ENCODE measurements around the gene KCNG1.
A peak's percentile ranks its signal among the peaks of the same experiment; 100 is the strongest.
"Not testable (repeated sequence)": the region's sequence is repeated elsewhere in the genome, so short reads cannot be mapped to it uniquely, and the experiment has no call there.

The KCNG1 gene

DNA sequence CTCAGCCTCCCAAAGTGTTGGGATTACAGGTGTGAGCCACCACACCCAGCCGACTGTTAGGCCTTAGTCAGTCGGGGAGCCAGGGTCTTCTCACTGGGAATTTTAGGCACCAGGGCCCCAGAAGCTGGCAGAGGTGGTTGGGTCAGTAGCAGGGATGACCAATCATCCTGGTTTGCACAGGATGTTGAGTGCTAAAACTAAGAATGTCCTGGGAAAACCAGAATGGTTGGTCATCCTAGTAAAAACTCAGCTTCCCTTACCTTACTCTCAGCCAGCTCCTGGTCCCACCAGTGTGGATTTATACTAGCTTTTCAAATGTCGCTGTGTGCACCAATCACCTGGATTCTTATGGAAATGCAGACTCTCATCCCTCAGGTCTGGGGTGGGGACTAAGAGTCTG, 31.8 kb downstream of the KCNG1 start:
- Histone ChIP-seq H3K4me1 (ENCODE audit: control insufficient read depth in 5 of 5, insufficient read depth in 5 of 5, low read length in 5 of 5) (peaks cover 0 to 3% (median 0%) of the 10 kb centered on the region in 5 donors), H3K36me3 (ENCODE audit: control insufficient read depth in 5 of 5, insufficient read depth in 5 of 5, low read length in 5 of 5) (no peaks in the 10 kb centered on the region), H3K4me3 (ENCODE audit: low read depth in 1 of 5, low read length in 5 of 5) (no peak overlapping the region), H3K9ac (ENCODE audit: low read length in 5 of 5) (no peak overlapping the region), H3K9me3 (ENCODE audit: control insufficient read depth in 5 of 5, low read length in 5 of 5) (peaks cover 0 to 5% (median 4%) of the 10 kb centered on the region in 5 donors), H3K27ac (ENCODE audit: low read depth, low read length) (no peak overlapping the region), H3K27me3 (ENCODE audit: control insufficient read depth in 5 of 5, insufficient read depth in 4 of 5, low read length in 5 of 5) (peaks cover 0 to 16% (median 8%) of the 10 kb centered on the region in 5 donors)

DNA sequence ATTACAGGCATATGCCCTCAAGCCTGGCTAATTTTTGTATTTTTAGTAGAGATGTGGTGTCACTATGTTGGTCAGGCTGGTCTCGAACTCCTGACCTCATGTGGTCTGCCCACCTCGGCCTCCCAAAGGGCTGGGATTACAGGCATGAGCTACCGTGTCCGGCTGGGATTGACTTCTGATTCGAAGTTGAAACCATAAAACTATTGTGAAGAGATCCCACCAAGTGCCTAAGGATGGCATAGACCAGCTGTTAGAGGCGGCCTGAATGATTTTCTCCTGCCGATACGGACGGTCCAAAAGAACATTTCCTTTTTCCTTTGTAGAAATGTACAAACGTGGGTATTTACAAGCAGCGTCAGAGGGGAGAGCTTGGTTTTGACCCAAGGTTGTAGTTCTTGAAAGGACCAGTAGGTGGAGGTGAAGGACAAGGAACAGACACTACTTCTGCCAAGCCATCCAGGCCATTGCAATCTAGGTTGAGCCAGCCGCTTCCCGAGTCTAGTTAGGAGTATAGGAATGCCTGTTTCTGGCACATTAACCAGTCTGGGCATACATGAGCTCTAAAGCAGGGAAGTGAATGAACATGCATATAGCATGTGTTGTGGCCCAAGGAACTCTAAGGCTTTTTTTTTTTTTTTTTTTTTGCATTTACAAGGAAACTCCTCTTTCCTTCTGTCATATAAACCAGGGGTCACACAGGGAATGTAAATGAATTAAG, 35.3 kb downstream of the KCNG1 start:
- Histone ChIP-seq H3K4me1 (ENCODE audit: control insufficient read depth in 5 of 5, insufficient read depth in 5 of 5, low read length in 5 of 5) (peaks cover 0 to 3% (median 0%) of the 10 kb centered on the region in 5 donors), H3K4me3 (ENCODE audit: low read depth in 1 of 5, low read length in 5 of 5) (no peak overlapping the region), H3K36me3 (ENCODE audit: control insufficient read depth in 5 of 5, insufficient read depth in 5 of 5, low read length in 5 of 5) (no peaks in the 10 kb centered on the region), H3K9ac (ENCODE audit: low read length in 5 of 5) (no peak overlapping the region), H3K27ac (ENCODE audit: low read depth, low read length) (no peak overlapping the region), H3K27me3 (ENCODE audit: control insufficient read depth in 5 of 5, insufficient read depth in 4 of 5, low read length in 5 of 5) (peaks cover 0 to 22% (median 6%) of the 10 kb centered on the region in 5 donors), H3K9me3 (ENCODE audit: control insufficient read depth in 5 of 5, low read length in 5 of 5) (no peaks in the 10 kb centered on the region)

DNA sequence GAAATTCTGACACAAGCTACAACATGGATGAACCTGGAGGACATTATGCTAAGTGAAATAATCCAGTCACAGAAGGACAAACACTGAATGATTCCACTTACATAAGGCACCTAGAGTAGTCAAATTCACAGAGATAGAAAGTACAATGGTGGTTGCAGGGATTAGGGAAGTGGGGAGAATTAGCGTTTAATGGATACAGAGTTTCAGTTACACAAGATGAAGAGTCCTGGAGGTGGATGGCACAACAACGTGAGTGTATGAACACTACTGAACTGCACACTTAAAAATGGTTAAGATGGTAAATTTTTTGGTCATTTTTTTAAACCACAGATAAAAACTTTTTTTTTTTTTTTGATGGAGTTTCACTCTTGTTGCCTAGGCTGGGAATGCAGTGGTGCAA, 39.6 kb downstream of the KCNG1 start:
- no peak overlapping the region for H3K4me3 ChIP-seq (ENCODE audit: low read depth in 1 of 5, low read length in 5 of 5)
- H3K27me3 ChIP-seq (ENCODE audit: control insufficient read depth in 5 of 5, insufficient read depth in 4 of 5, low read length in 5 of 5) = peaks cover 4 to 25% (median 11%) of the 10 kb centered on the region in 5 donors
- H3K36me3 ChIP-seq (ENCODE audit: control insufficient read depth in 5 of 5, insufficient read depth in 5 of 5, low read length in 5 of 5) = no peaks in the 10 kb centered on the region
- no peaks in the 10 kb centered on the region for H3K9me3 ChIP-seq (ENCODE audit: control insufficient read depth in 5 of 5, low read length in 5 of 5)
- H3K4me1 ChIP-seq (ENCODE audit: control insufficient read depth in 5 of 5, insufficient read depth in 5 of 5, low read length in 5 of 5) = peaks cover 0 to 11% (median 0%) of the 10 kb centered on the region in 5 donors
- H3K27ac ChIP-seq (ENCODE audit: low read depth, low read length) = no peak overlapping the region
- H3K9ac ChIP-seq (ENCODE audit: low read length in 5 of 5) = no peak overlapping the region

DNA sequence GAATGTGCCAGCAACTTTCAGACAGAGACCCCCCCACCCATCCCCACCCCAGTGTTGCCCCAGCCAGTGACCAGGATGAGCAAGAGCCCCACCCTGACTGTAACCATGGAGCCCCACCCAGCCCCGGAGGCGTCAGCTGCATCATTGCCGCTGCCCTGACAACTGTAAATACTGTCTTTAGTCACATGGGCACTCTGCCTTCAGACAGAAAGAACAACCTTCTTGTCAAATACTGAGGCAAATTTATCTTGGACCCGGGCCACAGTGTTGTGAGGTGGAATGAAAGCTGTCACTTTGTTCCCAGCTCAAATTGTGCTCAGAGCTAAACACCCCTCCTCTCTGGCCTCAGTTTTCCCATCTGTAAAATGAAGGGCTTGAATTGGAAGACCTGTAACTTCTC, 40.5 kb downstream of the KCNG1 start:
- Histone ChIP-seq H3K27me3 (ENCODE audit: control insufficient read depth in 5 of 5, insufficient read depth in 4 of 5, low read length in 5 of 5) (peaks cover 8 to 29% (median 16%) of the 10 kb centered on the region in 5 donors), H3K9me3 (ENCODE audit: control insufficient read depth in 5 of 5, low read length in 5 of 5) (no peaks in the 10 kb centered on the region), H3K4me3 (ENCODE audit: low read depth in 1 of 5, low read length in 5 of 5) (no peak overlapping the region), H3K27ac (ENCODE audit: low read depth, low read length) (no peak overlapping the region), H3K9ac (ENCODE audit: low read length in 5 of 5) (no peak overlapping the region), H3K36me3 (ENCODE audit: control insufficient read depth in 5 of 5, insufficient read depth in 5 of 5, low read length in 5 of 5) (no peaks in the 10 kb centered on the region), H3K4me1 (ENCODE audit: control insufficient read depth in 5 of 5, insufficient read depth in 5 of 5, low read length in 5 of 5) (peaks cover 0 to 8% (median 0%) of the 10 kb centered on the region in 5 donors)

DNA sequence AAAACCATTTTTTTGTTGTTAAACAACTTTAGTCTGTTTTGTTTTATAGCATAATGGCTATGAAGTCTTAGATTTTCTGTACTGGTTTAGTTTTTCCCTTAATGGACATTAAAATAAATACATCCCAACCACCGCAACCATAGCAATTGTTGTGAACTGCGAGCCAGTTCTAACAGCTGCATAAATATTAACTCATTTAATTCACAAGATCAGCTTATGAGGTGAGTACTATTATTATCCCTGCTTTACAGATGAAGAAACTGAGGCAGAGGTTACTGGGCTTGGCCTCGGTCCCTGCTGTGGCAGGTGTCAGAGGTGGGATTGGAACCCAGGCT, 41.2 kb downstream of the KCNG1 start:
- no peak overlapping the region for H3K4me3 ChIP-seq (ENCODE audit: low read depth in 1 of 5, low read length in 5 of 5)
- H3K36me3 ChIP-seq (ENCODE audit: control insufficient read depth in 5 of 5, insufficient read depth in 5 of 5, low read length in 5 of 5) = no peaks in the 10 kb centered on the region
- peaks cover 0 to 8% (median 0%) of the 10 kb centered on the region in 5 donors for H3K4me1 ChIP-seq (ENCODE audit: control insufficient read depth in 5 of 5, insufficient read depth in 5 of 5, low read length in 5 of 5)
- no peak overlapping the region for H3K27ac ChIP-seq (ENCODE audit: low read depth, low read length)
- no peaks in the 10 kb centered on the region for H3K9me3 ChIP-seq (ENCODE audit: control insufficient read depth in 5 of 5, low read length in 5 of 5)
- peaks cover 8 to 33% (median 17%) of the 10 kb centered on the region in 5 donors for H3K27me3 ChIP-seq (ENCODE audit: control insufficient read depth in 5 of 5, insufficient read depth in 4 of 5, low read length in 5 of 5)
- H3K9ac ChIP-seq (ENCODE audit: low read length in 5 of 5) = no peak overlapping the region

DNA sequence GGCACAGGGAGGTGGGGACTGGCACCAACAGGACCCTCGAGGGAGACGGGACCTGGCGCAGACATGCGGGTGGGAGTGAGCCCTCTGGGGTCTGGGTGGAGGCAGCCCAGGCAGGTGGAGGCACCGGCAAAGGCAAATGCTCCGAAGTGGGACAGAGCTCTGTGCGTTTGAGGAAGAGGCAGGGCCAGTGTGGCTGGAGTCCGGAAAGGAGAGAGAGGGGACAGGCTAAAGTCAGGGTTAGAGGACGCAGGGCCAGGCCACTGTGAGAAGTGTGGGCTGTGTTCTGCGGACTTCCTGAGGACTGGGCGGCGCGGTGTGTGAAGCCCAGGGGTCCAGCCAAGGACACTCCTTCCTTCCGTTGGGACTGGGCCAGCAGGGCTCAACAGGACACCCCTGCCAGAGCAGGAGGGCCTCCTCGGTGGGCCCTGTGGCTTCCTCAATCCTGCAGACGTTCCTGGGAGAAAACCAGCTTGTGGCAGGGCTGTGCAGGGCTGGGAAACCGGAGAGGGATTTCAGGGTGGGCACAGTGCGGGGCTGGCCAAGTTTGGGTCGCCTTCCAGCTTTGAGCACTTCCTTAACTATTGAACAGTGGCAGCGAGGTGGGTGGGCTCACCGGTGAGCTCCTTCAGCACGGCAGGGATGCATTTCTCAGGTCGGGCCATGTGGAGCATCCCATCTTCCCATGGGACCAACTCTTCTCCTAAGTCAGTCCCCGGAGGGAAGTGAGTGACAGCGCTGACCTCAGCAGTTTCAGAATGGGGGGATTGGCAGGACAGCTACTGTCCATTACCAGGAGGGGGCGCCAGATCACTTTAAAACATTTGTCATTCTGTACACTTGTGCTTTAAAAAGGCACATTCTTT, 41.8 kb downstream of the KCNG1 start:
- Histone ChIP-seq H3K4me3 (ENCODE audit: low read depth in 1 of 5, low read length in 5 of 5) (peak overlapping the region in 2 of 5 donors; percentile 8 to 38), H3K27me3 (ENCODE audit: control insufficient read depth in 5 of 5, insufficient read depth in 4 of 5, low read length in 5 of 5) (peaks cover 8 to 28% (median 17%) of the 10 kb centered on the region in 5 donors), H3K9ac (ENCODE audit: low read length in 5 of 5) (no peak overlapping the region), H3K27ac (ENCODE audit: low read depth, low read length) (no peak overlapping the region), H3K4me1 (ENCODE audit: control insufficient read depth in 5 of 5, insufficient read depth in 5 of 5, low read length in 5 of 5) (peaks cover 0 to 8% (median 0%) of the 10 kb centered on the region in 5 donors), H3K9me3 (ENCODE audit: control insufficient read depth in 5 of 5, low read length in 5 of 5) (no peaks in the 10 kb centered on the region), H3K36me3 (ENCODE audit: control insufficient read depth in 5 of 5, insufficient read depth in 5 of 5, low read length in 5 of 5) (no peaks in the 10 kb centered on the region)

DNA sequence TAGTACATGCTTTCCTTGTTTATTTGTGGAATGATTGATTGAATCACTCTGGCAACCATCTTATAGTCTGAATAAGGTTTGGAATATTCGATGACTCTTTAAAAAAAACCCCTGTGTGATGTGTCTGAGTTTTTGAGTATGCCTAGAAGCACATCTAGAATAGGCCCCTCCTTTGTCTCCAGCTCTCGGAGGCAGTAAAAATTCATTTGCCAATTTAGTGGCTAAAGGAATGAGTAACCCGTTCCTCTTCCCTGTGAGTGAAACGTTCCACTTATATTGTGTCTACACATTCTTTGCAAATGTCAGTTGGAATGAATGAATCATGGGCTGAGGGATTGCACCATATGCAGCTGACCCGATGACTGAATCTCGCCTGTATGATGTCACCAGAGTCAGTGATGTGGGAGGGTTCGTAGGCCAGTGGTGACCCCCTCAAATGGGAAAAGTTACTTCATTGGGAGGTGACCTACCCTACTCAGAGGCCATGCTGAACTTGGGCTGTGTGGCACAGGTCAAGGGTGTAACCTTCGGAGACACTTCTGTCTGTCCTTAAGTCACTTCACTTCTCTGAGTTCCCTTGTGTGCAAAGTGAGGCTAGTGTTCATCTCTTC, 42.7 kb downstream of the KCNG1 start:
- no peak overlapping the region for H3K27ac ChIP-seq (ENCODE audit: low read depth, low read length)
- H3K27me3 ChIP-seq (ENCODE audit: control insufficient read depth in 5 of 5, insufficient read depth in 4 of 5, low read length in 5 of 5) = peaks cover 11 to 31% (median 18%) of the 10 kb centered on the region in 5 donors
- H3K36me3 ChIP-seq (ENCODE audit: control insufficient read depth in 5 of 5, insufficient read depth in 5 of 5, low read length in 5 of 5) = no peaks in the 10 kb centered on the region
- H3K4me3 ChIP-seq (ENCODE audit: low read depth in 1 of 5, low read length in 5 of 5) = no peak overlapping the region
- H3K4me1 ChIP-seq (ENCODE audit: control insufficient read depth in 5 of 5, insufficient read depth in 5 of 5, low read length in 5 of 5) = peaks cover 0 to 8% (median 0%) of the 10 kb centered on the region in 5 donors
- H3K9me3 ChIP-seq (ENCODE audit: control insufficient read depth in 5 of 5, low read length in 5 of 5) = no peaks in the 10 kb centered on the region
- no peak overlapping the region for H3K9ac ChIP-seq (ENCODE audit: low read length in 5 of 5)

DNA sequence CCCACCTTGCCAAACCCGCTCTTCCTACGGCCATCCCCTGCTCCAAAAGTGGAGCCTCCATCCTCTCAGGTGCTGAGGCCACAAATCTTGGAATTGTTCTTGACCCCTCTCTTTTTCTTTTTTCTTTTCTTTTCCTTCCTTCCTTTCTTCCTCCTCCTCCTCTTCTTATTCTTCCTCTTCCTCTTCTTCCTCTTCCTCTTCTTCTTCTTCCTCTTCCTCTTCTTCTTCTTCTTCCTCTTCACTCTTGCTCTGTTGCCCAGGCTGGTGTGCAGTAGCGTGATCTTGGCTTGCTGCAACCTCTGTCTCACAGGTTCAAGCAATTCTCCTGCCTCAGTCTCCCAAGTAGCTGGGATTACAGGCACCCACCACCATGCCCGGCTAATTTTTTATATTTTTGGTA, 44.4 kb downstream of the KCNG1 start:
- H3K9me3 ChIP-seq (ENCODE audit: control insufficient read depth in 5 of 5, low read length in 5 of 5); H3K4me1 ChIP-seq (ENCODE audit: control insufficient read depth in 5 of 5, insufficient read depth in 5 of 5, low read length in 5 of 5); H3K9ac ChIP-seq (ENCODE audit: low read length in 5 of 5); H3K36me3 ChIP-seq (ENCODE audit: control insufficient read depth in 5 of 5, insufficient read depth in 5 of 5, low read length in 5 of 5); H3K27ac ChIP-seq (ENCODE audit: low read depth, low read length); H3K4me3 ChIP-seq (ENCODE audit: low read depth in 1 of 5, low read length in 5 of 5): not testable (repeated sequence)
- H3K27me3 ChIP-seq (ENCODE audit: control insufficient read depth in 5 of 5, insufficient read depth in 4 of 5, low read length in 5 of 5) = peaks cover 8 to 25% (median 19%) of the 10 kb centered on the region in 5 donors

DNA sequence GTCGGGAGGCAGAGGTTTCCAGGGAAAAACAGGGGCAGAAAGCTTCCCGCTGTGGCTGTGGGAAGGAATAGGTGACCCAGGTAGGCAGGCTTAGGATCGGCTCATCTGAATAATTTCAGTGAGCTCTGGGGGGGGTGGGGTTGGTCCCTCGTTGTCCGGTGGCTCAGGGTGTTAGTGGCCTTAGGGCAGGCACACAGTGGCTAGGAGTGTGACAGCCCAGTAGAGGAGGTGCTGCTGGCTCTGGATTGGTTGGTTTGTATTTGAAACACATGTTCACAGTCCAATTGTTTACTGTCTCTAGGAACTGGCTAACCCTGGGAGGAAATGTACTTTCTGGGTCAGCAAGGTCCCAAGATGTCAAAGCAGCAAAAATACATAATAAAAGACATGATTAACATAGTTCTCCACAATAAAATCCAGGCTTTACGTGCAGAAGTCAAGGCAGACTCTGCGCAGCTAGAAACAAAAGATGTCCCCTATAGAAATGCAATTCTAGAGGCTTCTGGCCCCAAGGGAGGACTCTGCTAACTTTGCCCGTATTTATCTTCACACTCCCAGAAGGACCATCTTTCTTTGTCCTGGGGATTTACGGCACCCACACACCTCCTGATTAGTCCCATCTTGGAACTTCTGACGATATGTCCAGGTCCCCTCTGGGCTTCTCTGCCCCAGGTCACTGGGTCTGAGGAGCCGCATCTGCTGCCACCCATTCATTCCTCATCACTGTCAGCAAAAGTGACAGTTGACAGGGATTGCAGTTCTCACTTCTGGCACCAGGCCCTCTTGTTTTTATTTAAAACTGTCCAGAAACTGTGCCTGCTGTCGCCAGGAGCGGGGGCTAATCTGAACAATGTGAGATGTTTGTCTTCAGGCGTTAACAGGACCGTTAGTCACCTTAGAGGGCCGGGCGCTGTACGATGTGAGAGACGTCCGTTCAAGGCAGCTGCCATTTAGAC, 45.6 kb downstream of the KCNG1 start:
- Histone ChIP-seq H3K9ac (ENCODE audit: low read length in 5 of 5) (no peak overlapping the region), H3K36me3 (ENCODE audit: control insufficient read depth in 5 of 5, insufficient read depth in 5 of 5, low read length in 5 of 5) (no peaks in the 10 kb centered on the region), H3K9me3 (ENCODE audit: control insufficient read depth in 5 of 5, low read length in 5 of 5) (no peaks in the 10 kb centered on the region), H3K27ac (ENCODE audit: low read depth, low read length) (no peak overlapping the region), H3K4me1 (ENCODE audit: control insufficient read depth in 5 of 5, insufficient read depth in 5 of 5, low read length in 5 of 5) (peaks cover 0 to 8% (median 0%) of the 10 kb centered on the region in 5 donors), H3K27me3 (ENCODE audit: control insufficient read depth in 5 of 5, insufficient read depth in 4 of 5, low read length in 5 of 5) (peaks cover 8 to 25% (median 19%) of the 10 kb centered on the region in 5 donors), H3K4me3 (ENCODE audit: low read depth in 1 of 5, low read length in 5 of 5) (no peak overlapping the region)

Measured in subcutaneous abdominal adipose tissue (tissue), 5 donors.